Limb (tissue), 2 donors: Measurements from ENCODE around the gene RBM33.

Experiments
- DNase-seq, 2 donors: peaks; one replicate each; pipeline ENCODE4 v3.0.0-alpha.2; 2016; ENCODE audit errors: extremely low spot score in 2 of 2

The RBM33 gene

DNA sequence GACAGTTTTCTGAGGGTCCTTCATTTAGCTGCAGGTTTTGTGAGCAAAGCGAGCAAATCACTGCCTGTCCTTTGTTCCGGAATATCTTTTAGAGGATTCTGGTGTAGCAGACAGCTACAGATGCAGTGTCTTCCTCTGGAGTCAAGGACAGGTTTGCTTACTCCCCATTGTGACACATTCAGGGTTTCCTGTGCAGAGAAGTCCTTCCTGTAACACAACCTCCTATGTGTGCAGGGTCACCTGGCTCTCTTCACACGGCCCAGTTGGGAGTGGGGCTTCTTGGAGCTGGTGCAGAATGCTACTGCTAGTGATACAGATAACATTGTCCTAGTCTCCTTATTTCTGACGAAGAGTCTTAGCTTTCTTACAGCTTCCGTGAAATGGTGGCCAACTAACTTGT is 47.9 kb downstream of the RBM33 start:
- no peak for DNase-seq

GRCh38 chr7:155693826-155694225 is 49.4 kb downstream of the RBM33 start:
- no peak for DNase-seq

DNA sequence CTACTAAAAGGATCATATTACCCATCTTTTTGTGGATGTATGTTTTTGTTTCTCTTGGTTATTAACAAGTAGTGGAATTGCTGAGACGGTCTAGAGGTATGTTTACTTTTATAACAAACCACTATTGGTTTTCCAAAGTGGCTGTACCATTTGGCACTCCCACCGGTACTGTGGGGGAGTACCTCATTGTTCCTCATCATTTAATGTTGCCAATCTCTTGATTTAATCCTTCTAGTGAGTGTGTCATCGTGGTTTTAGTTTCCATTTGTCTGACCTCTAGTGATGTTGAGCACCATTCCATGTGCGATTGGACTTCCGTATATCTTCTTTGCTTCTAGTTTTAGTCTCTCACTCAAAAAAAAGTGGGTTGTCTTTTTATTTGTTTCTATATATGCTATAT is 50.4 kb downstream of the RBM33 start:
- DNase-seq = no peak

- no peak for DNase-seq
Observed at GRCh38 chr7:155696747-155697146, 52.3 kb downstream of the RBM33 start.

GRCh38 chr7:155698633-155699032 is 54.2 kb downstream of the RBM33 start:
- DNase-seq = no peak

GRCh38 chr7:155699180-155699579 is 54.7 kb downstream of the RBM33 start:
- no peak for DNase-seq

DNA sequence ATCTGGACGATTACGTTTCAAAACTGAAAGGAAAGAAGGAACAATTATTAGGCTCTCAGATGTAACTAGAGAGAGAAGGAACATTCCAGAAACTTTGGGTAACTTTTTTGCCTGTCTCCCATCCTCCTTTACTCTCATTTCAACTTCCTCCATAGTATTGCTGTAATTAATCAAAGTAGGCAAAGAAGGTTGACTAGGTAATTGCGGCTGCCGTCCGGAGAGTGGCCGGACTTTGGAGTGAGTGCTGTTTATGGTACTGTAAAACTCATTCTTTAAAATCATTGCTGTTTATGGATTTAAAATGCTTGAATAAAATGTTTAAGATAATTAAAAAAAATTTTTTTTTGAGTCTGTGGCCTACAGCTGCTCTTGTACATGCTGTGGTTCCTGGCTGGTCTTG is 56.4 kb downstream of the RBM33 start:
- no peak for DNase-seq

DNA sequence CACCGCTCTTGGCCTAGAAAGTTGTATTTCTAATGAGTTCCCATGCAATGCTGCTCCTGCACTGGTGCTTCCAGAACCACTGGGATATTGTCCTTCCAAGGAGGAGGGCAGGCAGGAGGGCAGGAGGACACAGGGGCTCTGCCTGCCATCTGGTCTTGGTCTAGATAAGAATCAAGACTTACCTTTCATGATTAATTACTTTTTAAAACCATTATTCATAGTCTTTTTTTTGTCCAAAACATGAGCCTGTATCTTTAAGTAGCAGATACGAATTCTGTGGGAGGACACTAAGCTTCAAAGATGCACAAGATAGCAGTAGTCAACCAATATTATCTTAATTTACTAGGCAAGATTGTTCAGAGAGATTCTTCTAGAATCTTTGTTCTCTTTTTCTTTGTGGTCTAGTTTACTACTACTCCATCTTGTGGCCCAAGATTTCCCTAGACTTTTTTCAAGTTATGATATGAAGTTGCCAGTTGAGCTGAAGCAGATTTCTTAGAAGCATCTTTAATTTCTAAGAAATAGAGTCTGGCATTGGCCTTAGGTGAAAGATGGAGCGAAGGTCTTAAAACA is 57.6 kb downstream of the RBM33 start:
- no peak for DNase-seq

DNA sequence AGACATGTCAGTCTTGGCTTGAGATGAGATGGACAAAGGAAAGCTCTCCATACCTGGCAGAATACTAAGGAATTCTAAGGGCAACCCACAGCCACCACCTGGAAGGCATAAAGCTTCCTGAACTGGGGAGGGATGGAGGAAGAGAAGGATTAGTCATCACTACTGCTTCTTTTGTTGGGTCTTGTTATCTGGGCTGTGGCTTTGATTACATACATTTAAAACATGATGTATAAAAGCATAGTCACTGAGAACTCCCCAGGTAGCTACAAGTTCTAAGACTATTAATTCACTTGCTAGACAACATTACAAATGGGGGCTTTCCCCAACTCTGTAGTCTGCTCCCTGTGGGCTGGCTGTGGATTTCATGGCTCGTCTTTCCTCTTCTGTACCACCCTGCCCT is 58.2 kb downstream of the RBM33 start:
- no peak for DNase-seq

DNA sequence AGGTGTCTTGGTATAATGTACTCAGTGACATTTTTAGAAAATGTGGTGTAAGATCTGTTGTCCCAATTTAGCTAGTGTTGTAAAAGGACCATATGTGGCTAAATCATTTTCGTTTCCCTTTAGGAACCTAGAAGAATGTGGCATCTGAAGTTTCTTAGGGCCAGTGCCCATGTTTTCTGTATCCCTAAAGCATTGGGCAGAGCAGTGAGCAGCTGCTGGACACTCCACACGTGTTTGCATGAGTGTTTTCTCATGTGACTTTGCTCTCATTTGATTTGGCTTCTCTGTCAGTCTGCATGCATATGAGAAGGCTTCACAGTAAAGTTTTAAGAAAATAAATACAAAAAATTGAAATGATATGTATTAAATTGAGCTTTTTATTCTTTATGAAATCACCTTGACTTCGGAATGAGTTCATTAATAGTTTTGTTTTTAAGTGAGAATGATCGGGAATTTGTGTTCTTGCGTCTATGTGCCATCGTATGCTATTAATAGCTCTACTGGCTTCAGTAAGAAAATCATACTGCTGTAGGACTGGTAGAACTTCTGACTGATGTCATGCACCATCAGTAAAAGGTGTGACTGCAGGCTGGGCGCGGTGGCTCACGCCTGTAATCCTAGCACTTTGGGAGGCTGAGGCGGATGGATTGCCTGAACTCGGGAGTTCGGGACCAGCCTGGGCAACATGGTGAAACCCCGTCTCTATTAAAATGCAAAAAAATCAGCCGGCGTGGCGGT is 61.3 kb downstream of the RBM33 start:
- DNase-seq = no peak

- DNase-seq = no peak
Observed at GRCh38 chr7:155706376-155706775, 61.9 kb downstream of the RBM33 start.

GRCh38 chr7:155709453-155709852 is 65.0 kb downstream of the RBM33 start:
- no peak for DNase-seq

DNA sequence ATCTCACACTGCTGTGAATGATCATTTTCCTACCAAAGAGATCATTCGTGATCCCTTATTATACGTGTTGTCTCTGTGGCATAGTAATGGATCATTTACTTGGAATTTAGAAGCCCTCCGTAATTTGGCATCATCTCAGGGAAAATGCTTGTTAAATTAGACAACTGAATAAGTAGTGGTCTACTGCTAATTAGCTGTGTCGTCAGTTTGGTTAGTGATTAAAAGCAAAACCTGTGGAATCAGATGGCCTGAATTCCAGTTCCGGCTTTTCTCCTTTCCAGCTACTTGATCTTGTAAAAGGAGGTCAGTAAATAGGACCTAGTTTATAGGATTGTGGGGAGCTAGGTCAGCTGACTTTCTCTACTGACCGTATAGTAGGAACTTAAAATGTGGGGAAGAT is 65.6 kb downstream of the RBM33 start:
- no peak for DNase-seq

- DNase-seq = no peak
Observed at GRCh38 chr7:155710530-155710929, 66.1 kb downstream of the RBM33 start.

DNA sequence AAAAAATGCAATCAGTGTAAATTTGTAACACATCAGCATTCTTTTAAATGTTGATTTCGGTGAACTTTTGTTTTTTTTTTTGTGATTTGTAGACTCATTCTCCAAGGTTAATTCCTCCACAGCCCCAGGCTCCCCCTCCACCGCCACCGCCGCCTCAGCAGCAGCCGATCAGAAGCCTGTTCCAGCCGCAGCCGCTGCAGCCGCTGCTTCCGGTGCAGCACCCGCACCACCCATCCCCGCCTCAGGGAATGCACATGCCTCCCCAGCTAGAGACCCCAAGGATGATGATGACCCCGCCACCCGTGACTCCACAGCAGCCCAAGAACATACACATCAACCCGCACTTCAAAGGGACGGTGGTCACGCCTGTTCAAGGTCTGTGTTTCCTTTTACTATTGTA is 66.6 kb downstream of the RBM33 start:
- no peak for DNase-seq

GRCh38 chr7:155713384-155713783 is 68.9 kb downstream of the RBM33 start:
- DNase-seq = no peak

- no peak for DNase-seq
Observed at GRCh38 chr7:155714702-155715101, 70.2 kb downstream of the RBM33 start.

GRCh38 chr7:155715111-155715805 is 70.8 kb downstream of the RBM33 start:
- no peak for DNase-seq

DNA sequence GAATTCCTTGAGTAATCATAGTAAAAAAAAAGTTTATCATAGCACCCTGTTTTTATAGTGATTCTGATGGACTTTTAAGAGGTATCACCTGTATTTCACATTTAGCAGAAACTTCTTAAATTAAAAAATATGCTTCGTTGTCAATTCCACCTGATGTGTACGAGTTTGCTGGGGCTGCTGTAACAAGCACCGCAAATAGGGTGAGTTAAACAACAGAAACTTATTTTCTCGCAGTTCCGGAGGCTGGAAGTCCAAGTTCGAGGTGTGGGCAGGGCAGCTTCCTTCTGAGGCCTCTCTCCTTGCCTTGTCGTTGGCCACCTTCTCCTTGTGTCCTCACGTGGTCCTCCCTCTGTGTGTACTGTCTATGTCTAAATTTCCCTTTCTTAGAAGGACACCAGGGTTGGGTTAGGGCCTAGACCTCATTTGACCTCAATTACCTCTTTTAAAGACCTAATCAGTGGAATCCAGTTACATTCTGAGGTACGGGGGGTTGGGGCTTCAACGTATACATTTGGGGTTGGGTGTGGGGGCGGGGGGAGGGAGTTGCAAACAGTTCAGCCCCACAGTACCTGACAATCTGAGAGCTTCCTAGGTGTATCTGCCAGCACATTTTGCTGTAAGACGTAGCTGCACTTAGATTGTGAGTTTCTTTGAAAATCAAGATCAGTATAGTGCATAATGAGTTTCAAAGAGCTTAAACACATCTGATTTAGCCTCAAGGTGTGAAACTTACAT is 72.7 kb downstream of the RBM33 start:
- no peak for DNase-seq

- DNase-seq = no peak
Observed at GRCh38 chr7:155721056-155721455, 76.6 kb downstream of the RBM33 start.

DNA sequence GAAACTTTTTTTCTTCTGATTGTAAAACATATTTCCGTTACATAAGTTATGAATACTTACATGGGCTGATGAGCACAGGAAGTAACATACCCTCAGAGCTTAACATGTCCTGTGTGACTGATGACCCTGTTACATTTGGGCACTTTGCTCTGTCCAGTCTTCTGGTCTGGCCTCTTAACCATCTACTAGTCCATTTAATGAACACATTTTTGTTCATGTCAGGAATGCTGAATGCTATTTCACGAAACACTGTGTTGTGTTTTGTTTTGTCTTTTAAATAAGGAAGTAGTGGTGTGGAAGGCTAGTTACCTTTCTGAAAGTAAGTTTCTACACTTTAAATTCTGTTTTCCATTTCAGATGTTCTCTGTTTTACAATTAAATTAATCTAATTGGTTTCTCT is 77.7 kb downstream of the RBM33 start:
- DNase-seq = no peak

GRCh38 chr7:155722936-155723335 is 78.5 kb downstream of the RBM33 start:
- DNase-seq = no peak
